HFF-Myc (cell line): ENCODE measurements around the gene RAB3A.

Experiments
- DNase-seq: peaks from one replicate; pipeline ENCODE4 v3.0.0-alpha.2; 2011; ENCODE audit warnings: low read depth; ENCODE audit errors: extremely low read depth
- H3K4me3 ChIP-seq: replicated peaks from 2 replicates; pipeline ENCODE4 v1.5.1; 2011; ENCODE audit warnings: low read depth, mild to moderate bottlenecking, control low read depth, low read length
- CTCF ChIP-seq: IDR thresholded peaks from 2 replicates; pipeline ENCODE4 v1.5.1; 2012; ENCODE audit warnings: mild to moderate bottlenecking, low read depth, low read length, control low read depth; ENCODE audit errors: missing control alignments

The RAB3A gene

GRCh38 chr19:18198374-18198773 is 5.5 kb downstream of the RAB3A start:
- no peak for DNase-seq
- TF ChIP-seq CTCF: no peak

DNA sequence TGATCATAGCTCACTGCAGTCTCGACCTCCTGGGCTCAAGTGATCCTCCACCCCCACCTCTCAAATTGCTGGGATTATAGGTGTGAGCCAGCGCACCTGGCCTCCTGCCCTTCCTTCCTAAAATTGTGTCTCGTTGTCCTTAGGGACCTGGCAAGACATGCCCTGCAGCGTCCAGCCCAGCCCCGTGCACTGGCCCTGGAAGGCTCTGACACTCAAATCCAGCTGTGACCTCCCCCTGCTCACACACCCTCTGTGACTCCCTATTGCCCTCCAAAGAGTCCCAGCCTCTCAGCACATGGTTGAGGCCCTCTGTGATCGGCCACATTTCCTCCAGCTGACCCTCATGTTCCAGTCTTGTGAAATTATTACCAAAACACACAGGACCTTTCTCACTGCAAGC is 5.9 kb downstream of the RAB3A start:
- no peak for DNase-seq
- TF ChIP-seq CTCF: no peak
- no peak overlapping the region for H3K4me3 ChIP-seq

More at GRCh38 chr19:18198374-18198773, 5.5 kb downstream of the RAB3A start:
- no peak overlapping the region for H3K4me3 ChIP-seq

DNA sequence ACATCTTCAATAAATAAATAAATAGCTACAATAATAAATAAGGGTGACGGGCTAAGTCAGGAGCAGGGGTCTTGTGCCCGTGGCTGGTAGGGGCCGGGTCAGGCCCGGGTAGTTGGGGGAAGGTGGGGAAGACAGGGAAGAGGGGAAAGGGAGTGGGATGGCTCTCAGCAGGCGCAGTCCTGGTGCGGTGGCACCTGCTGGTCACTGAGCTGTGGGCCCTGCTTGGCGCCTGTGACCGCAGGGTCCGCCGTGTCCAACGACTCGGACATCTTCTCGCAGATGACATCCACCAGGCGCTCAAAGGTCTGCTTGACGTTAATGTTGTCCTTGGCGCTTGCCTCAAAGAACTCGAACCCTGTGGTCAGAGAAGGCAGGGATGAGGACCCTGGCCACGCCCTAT is 6.5 kb downstream of the RAB3A start:
- TF ChIP-seq CTCF: no peak
- H3K4me3 ChIP-seq: no peak overlapping the region
- DNase-seq: no peak

DNA sequence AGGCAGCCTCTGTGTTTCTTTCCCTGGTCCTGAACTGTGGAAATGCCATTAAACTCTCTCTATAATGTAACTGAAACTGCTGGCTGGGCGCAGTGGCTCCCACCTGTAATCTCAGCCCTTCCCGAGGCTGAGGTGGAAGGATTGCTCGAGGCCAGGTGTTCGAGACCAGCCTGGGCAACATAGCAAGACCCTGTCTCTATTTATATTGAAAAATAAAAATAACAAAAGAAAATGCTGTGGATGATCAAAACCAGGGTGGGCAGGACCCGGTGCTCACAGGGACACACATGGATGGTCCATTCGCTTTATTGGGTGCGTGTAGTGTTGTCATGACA is 7.4 kb downstream of the RAB3A start:
- no peak for TF ChIP-seq CTCF
- no peak overlapping the region for H3K4me3 ChIP-seq
- no peak for DNase-seq

- H3K4me3 ChIP-seq: peak overlapping the region; percentile 84
- no peak for TF ChIP-seq CTCF
- no peak for DNase-seq
Measured at GRCh38 chr19:18194554-18195238, 9.1 kb downstream of the RAB3A start.

DNA sequence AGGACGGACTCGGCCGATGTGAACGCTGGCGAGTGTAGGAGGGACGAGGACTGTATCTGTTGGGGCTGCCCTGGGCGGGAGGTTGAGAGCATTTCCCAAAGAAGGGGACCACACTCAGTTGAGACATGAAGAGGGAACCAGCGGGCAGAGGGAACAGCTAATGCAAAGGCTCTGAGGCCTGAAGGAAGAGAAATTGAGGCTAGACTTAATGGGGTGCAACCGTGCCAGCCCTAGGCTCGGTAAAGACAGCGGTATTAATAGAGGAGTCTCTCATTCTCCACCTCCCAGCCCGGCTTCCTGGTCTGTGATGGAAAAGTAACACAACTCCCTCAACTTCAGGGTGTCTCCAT is 9.7 kb downstream of the RAB3A start:
- TF ChIP-seq CTCF: no peak
- no peak for DNase-seq
- peak overlapping the region; percentile 84 for H3K4me3 ChIP-seq
